Lung (tissue), 12 donors: ENCODE measurements around the gene P3R3URF. TPM values are rescaled to one million over a fixed set of nuclear protein-coding genes. Genes with fewer than 3 reads are reported as not detected.

Source experiments
- ATAC-seq: fragments of 200-7000 bp; cut with Tn5 transposase; one replicate; pipeline ENCODE4 v1.9.1; 2020; ENCODE audit warnings: moderate number of reproducible peaks; ENCODE audit not compliant: insufficient read depth, low FRiP score
- DNase-seq, 3 donors: peaks; one replicate each; pipeline ENCODE4 v3.0.0-alpha.2; 2013 to 2017
- H3K27ac ChIP-seq, 2 donors: one replicate each; pipeline ENCODE4 v1.5.1; 2013; ENCODE audit warnings: mild to moderate bottlenecking in 2 of 2, moderate library complexity in 2 of 2, control low read depth in 1 of 2, inconsistent platforms in 1 of 2, low read depth in 1 of 2, low read length in 1 of 2
- H3K27me3 ChIP-seq, 3 donors: one replicate each; pipeline ENCODE4 v1.5.1; 2013; ENCODE audit warnings: low read length in 2 of 3; ENCODE audit not compliant: control insufficient read depth in 3 of 3, insufficient read depth in 3 of 3
- H3K36me3 ChIP-seq, 4 donors: one replicate each; pipeline ENCODE4 v1.5.1; 2013; ENCODE audit warnings: low read length in 4 of 4, mild to moderate bottlenecking in 1 of 4, moderate library complexity in 1 of 4; ENCODE audit not compliant: control insufficient read depth in 4 of 4, insufficient read depth in 4 of 4
- H3K4me1 ChIP-seq, 5 donors: one replicate each; pipeline ENCODE4 v1.5.1; 2013; ENCODE audit warnings: low read length in 5 of 5, mild to moderate bottlenecking in 2 of 5, moderate library complexity in 1 of 5; ENCODE audit not compliant: control insufficient read depth in 5 of 5, insufficient read depth in 5 of 5
- H3K4me3 ChIP-seq: one replicate; pipeline ENCODE4 v1.5.1; 2013; ENCODE audit warnings: mild to moderate bottlenecking, control low read depth, moderate library complexity
- H3K9ac ChIP-seq, 2 donors: one replicate each; pipeline ENCODE4 v1.5.1; 2013; ENCODE audit warnings: low read length in 2 of 2, control low read depth in 1 of 2; ENCODE audit not compliant: insufficient read depth in 1 of 2
- H3K9me3 ChIP-seq, 4 donors: one replicate each; pipeline ENCODE4 v1.5.1; 2013; ENCODE audit warnings: low read length in 3 of 4, mild to moderate bottlenecking in 1 of 4, moderate library complexity in 1 of 4; ENCODE audit not compliant: control insufficient read depth in 4 of 4, insufficient read depth in 3 of 4
- CTCF ChIP-seq: IDR thresholded peaks from 2 replicates; pipeline ENCODE4 v1.5.1; 2012; ENCODE audit warnings: mild to moderate bottlenecking; ENCODE audit errors: control extremely low read depth, extremely low read depth
- WGBS, 2 donors: extraction: QIAGEN DNeasy Blood & Tissue Kit; methylation state at CpG; one replicate each; pipeline ENCODE4 v1.1.7; 2013; 5-methylcytosine and 5-hydroxymethylcytosine counted together
- polyA plus RNA-seq, 2 donors: library from polyadenylated mRNA; stranded (reverse); fragments of 200-250 nt; gene quantifications; one replicate each; pipeline ENCODE4 v1.2.1, GENCODE V29; 2013
- total RNA-seq, 2 donors: library from RNA; depleted of rRNA in 1 of 2; stranded (reverse); fragments of >200 nt in 1 of 2; gene quantifications; one replicate each; pipeline ENCODE4 v1.2.1, GENCODE V29; 2014 to 2021
- donor health status: control.
- donor health status: control.
- donor health status: Bipolar disorder and iron deficiency.
- donor health status: healthy.
- donor health status: DM: yes; HTN: yes; CAD: no.

The P3R3URF gene
- total and polyA plus RNA-seq, 4 donors: not detected

GRCh38 chr1:46197560-46197963 lies 21.3 kb upstream of the P3R3URF start:
- Histone ChIP-seq H3K4me3 (peak overlapping the region; percentile 75), H3K27me3 (no peaks in the 10 kb centered on the region), H3K27ac (peak overlapping the region; percentile 65 to 86), H3K4me1 (peaks cover 0 to 17% (median 6%) of the 10 kb centered on the region in 5 donors), H3K9me3 (no peaks in the 10 kb centered on the region), H3K9ac (peak overlapping the region; percentile 72 to 80), H3K36me3 (peaks cover 4 to 27% (median 8%) of the 10 kb centered on the region in 4 donors)
- 60 to 78% methylated on average over 9 of the region's 9 CpGs for WGBS, 2 donors
- no peak for TF ChIP-seq CTCF
- DNase-seq: no peak
- no peak for ATAC-seq

GRCh38 chr1:46196609-46197008 lies 20.3 kb upstream of the P3R3URF start:
- no peak overlapping the region for H3K27ac ChIP-seq
- no peak overlapping the region for H3K4me3 ChIP-seq
- ATAC-seq: no peak
- no peak for TF ChIP-seq CTCF
- H3K4me1 ChIP-seq: peaks cover 0 to 15% (median 6%) of the 10 kb centered on the region in 5 donors
- peaks cover 4 to 33% (median 9%) of the 10 kb centered on the region in 4 donors for H3K36me3 ChIP-seq
- no peaks in the 10 kb centered on the region for H3K9me3 ChIP-seq
- H3K27me3 ChIP-seq: no peaks in the 10 kb centered on the region
- H3K9ac ChIP-seq: no peak overlapping the region
- DNase-seq: no peak
- 96 to 98% methylated on average over 9 of the region's 9 CpGs for WGBS, 2 donors

GRCh38 chr1:46194641-46195193 lies 18.4 kb upstream of the P3R3URF start:
- ATAC-seq: no peak
- 68 to 74% methylated on average over 5 of the region's 5 CpGs for WGBS, 2 donors
- no peak for DNase-seq
- Histone ChIP-seq H3K9me3 (no peaks in the 10 kb centered on the region), H3K27me3 (no peaks in the 10 kb centered on the region), H3K4me3 (no peak overlapping the region), H3K4me1 (peaks cover 0 to 15% (median 6%) of the 10 kb centered on the region in 5 donors), H3K9ac (no peak overlapping the region), H3K36me3 (peaks cover 4 to 46% (median 10%) of the 10 kb centered on the region in 4 donors), H3K27ac (peak overlapping the region in 1 of 2 donors; percentile 47)
- TF ChIP-seq CTCF: no peak
